Activated CD4-positive, alpha-beta memory T cell treated with anti-CD3 and anti-CD28 coated beads, Interleukin-2, amount 10 ng/mL, durations not matched to agents 7 days and 5 days (primary cell): ENCODE data around the gene ZFAND5. TPM values are rescaled to one million over a fixed set of nuclear protein-coding genes. Genes with fewer than 3 reads are reported as not detected.

ENCODE experiments used
- CTCF ChIA-PET: fragments of 350-600 bp; sonication (Branson Sonifier 250); formaldehyde crosslinking; loops from one replicate; lab custom pipeline; 2021; ENCODE audit warnings: antibody characterized with exemption, inconsistent platforms; lab: Charles Lee
- POLR2A ChIA-PET: fragments of 350-600 bp; sonication (Branson Sonifier 250); formaldehyde crosslinking; loops from one replicate; lab custom pipeline; 2021; ENCODE audit warnings: antibody characterized with exemption; lab: Charles Lee
- DNase-seq: peaks from one replicate; pipeline ENCODE4 v3.0.0-alpha.2; 2020
- H3K27ac Mint-ChIP-seq: one replicate; pipeline ENCODE4 v1.8.0; 2021; ENCODE audit warnings: mild to moderate bottlenecking, mixed read lengths
- H3K27me3 Mint-ChIP-seq: one replicate; pipeline ENCODE4 v1.8.0; 2021; ENCODE audit warnings: mixed read lengths
- H3K36me3 Mint-ChIP-seq: one replicate; pipeline ENCODE4 v1.8.0; 2021; ENCODE audit warnings: low read depth, mixed read lengths
- H3K4me1 Mint-ChIP-seq: one replicate; pipeline ENCODE4 v1.8.0; 2021; ENCODE audit warnings: mixed read lengths
- H3K4me3 Mint-ChIP-seq: one replicate; pipeline ENCODE4 v1.8.0; 2021; ENCODE audit warnings: mild to moderate bottlenecking, mixed read lengths
- H3K9me3 Mint-ChIP-seq: one replicate; pipeline ENCODE4 v1.8.0; 2021; ENCODE audit warnings: mixed read lengths
- total RNA-seq, 2 experiments: library from RNA; stranded (reverse); gene quantifications; one replicate each; pipeline ENCODE4 v1.2.3, GENCODE V29; 2021

ZFAND5 gene
- total RNA-seq, 2 experiments from 2014 or later = 101 to 103 TPM

- no peak overlapping the region for H3K4me3 Mint-ChIP-seq
- H3K36me3 Mint-ChIP-seq = peaks cover 79% of the 10 kb centered on the region
- no peaks in the 10 kb centered on the region for H3K9me3 Mint-ChIP-seq
- POLR2A ChIA-PET = interaction anchor here (1.6 kb wide), 2 partner anchors 19 to 166 kb away, joined by 3 to 4 read pairs; no protein-coding TSS in a partner anchor
- no peaks in the 10 kb centered on the region for H3K27me3 Mint-ChIP-seq
- H3K4me1 Mint-ChIP-seq = peaks cover 74% of the 10 kb centered on the region
- H3K27ac Mint-ChIP-seq = no peak overlapping the region
- CTCF ChIA-PET = no interaction called here
- no peak for DNase-seq
Measured at GRCh38 chr9:72360324-72360723, 4.7 kb downstream of the ZFAND5 start.

GRCh38 chr9:72356041-72356582 lies 8.9 kb downstream of the ZFAND5 start:
- CTCF ChIA-PET = interaction anchor here (0.7 to 1.0 kb wide), 2 partner anchors 9 to 238 kb away, joined by 3 to 5 read pairs; partner anchors contain the start of gene ZFAND5
- H3K9me3 Mint-ChIP-seq = no peaks in the 10 kb centered on the region
- peak overlapping the region; percentile 19 for H3K27ac Mint-ChIP-seq
- no peaks in the 10 kb centered on the region for H3K27me3 Mint-ChIP-seq
- peaks cover 90% of the 10 kb centered on the region for H3K36me3 Mint-ChIP-seq
- no peak for DNase-seq
- H3K4me1 Mint-ChIP-seq = peaks cover 55% of the 10 kb centered on the region
- POLR2A ChIA-PET = interaction anchor here (1.1 to 1.2 kb wide), 2 partner anchors 9 to 43 kb away, joined by 3 to 7 read pairs; partner anchors contain the start of gene ZFAND5
- H3K4me3 Mint-ChIP-seq = no peak overlapping the region

GRCh38 chr9:72355153-72355552 lies 9.9 kb downstream of the ZFAND5 start:
- no peaks in the 10 kb centered on the region for H3K9me3 Mint-ChIP-seq
- H3K27ac Mint-ChIP-seq = no peak overlapping the region
- peaks cover 81% of the 10 kb centered on the region for H3K36me3 Mint-ChIP-seq
- no peak overlapping the region for H3K4me3 Mint-ChIP-seq
- DNase-seq = no peak
- H3K27me3 Mint-ChIP-seq = no peaks in the 10 kb centered on the region
- H3K4me1 Mint-ChIP-seq = peaks cover 48% of the 10 kb centered on the region
- ChIA-PET CTCF (no interaction called here), POLR2A (interaction anchor here (1.1 kb wide), 1 partner anchor 10 kb away, joined by 6 read pairs; the partner anchor contains the start of gene ZFAND5)

GRCh38 chr9:72354704-72355103 lies 10.3 kb downstream of the ZFAND5 start:
- CTCF ChIA-PET = no interaction called here
- H3K27ac Mint-ChIP-seq = no peak overlapping the region
- peaks cover 76% of the 10 kb centered on the region for H3K36me3 Mint-ChIP-seq
- H3K27me3 Mint-ChIP-seq = no peaks in the 10 kb centered on the region
- DNase-seq = no peak
- H3K4me1 Mint-ChIP-seq = peaks cover 44% of the 10 kb centered on the region
- no peaks in the 10 kb centered on the region for H3K9me3 Mint-ChIP-seq
- POLR2A ChIA-PET = interaction anchor here (1.1 kb wide), 1 partner anchor 10 kb away, joined by 6 read pairs; the partner anchor contains the start of gene ZFAND5
- no peak overlapping the region for H3K4me3 Mint-ChIP-seq

- Mint-ChIP-seq H3K9me3 (no peaks in the 10 kb centered on the region), H3K27ac (no peak overlapping the region), H3K4me3 (no peak overlapping the region), H3K36me3 (peaks cover 65% of the 10 kb centered on the region), H3K4me1 (peaks cover 32% of the 10 kb centered on the region), H3K27me3 (no peaks in the 10 kb centered on the region)
- no peak for DNase-seq
- CTCF ChIA-PET = no interaction called here
- POLR2A ChIA-PET = interaction anchor here (0.6 kb wide), 1 partner anchor 236 kb away, joined by 3 read pairs; no protein-coding TSS in a partner anchor
Measured at GRCh38 chr9:72353455-72354116, 11.4 kb downstream of the ZFAND5 start.

GRCh38 chr9:72352911-72353388 lies 12.1 kb downstream of the ZFAND5 start:
- H3K27ac Mint-ChIP-seq = no peak overlapping the region
- H3K27me3 Mint-ChIP-seq = no peaks in the 10 kb centered on the region

GRCh38 chr9:72351538-72352453 lies 13.2 kb downstream of the ZFAND5 start:
- ChIA-PET CTCF (no interaction called here), POLR2A (interaction anchor here (1.3 to 2.2 kb wide), 2 partner anchors 11 to 14 kb away, joined by 3 to 6 read pairs; partner anchors contain the start of gene ZFAND5)
- no peaks in the 10 kb centered on the region for H3K27me3 Mint-ChIP-seq
- no peak overlapping the region for H3K4me3 Mint-ChIP-seq
- peaks cover 17% of the 10 kb centered on the region for H3K4me1 Mint-ChIP-seq
- DNase-seq = no peak
- no peaks in the 10 kb centered on the region for H3K9me3 Mint-ChIP-seq
- no peak overlapping the region for H3K27ac Mint-ChIP-seq
- H3K36me3 Mint-ChIP-seq = peaks cover 47% of the 10 kb centered on the region

More at GRCh38 chr9:72352911-72353388, 12.1 kb downstream of the ZFAND5 start:
- H3K4me3 Mint-ChIP-seq = no peak overlapping the region
- CTCF ChIA-PET = no interaction called here
- DNase-seq = no peak
- H3K4me1 Mint-ChIP-seq = peaks cover 28% of the 10 kb centered on the region
- H3K36me3 Mint-ChIP-seq = peaks cover 59% of the 10 kb centered on the region
- H3K9me3 Mint-ChIP-seq = no peaks in the 10 kb centered on the region
- POLR2A ChIA-PET = interaction anchor here (0.6 kb wide), 1 partner anchor 236 kb away, joined by 3 read pairs; no protein-coding TSS in a partner anchor

GRCh38 chr9:72349911-72350310 lies 15.1 kb downstream of the ZFAND5 start:
- no peaks in the 10 kb centered on the region for H3K27me3 Mint-ChIP-seq
- H3K27ac Mint-ChIP-seq = no peak overlapping the region
- H3K4me1 Mint-ChIP-seq = peaks cover 3% of the 10 kb centered on the region
- no peak for DNase-seq
- CTCF ChIA-PET = no interaction called here
- no peaks in the 10 kb centered on the region for H3K9me3 Mint-ChIP-seq
- POLR2A ChIA-PET = no interaction called here
- H3K36me3 Mint-ChIP-seq = peaks cover 31% of the 10 kb centered on the region
- no peak overlapping the region for H3K4me3 Mint-ChIP-seq

- Mint-ChIP-seq H3K36me3 (peaks cover 25% of the 10 kb centered on the region), H3K27me3 (no peaks in the 10 kb centered on the region), H3K4me3 (no peak overlapping the region), H3K27ac (no peak overlapping the region), H3K4me1 (peaks cover 3% of the 10 kb centered on the region), H3K9me3 (no peaks in the 10 kb centered on the region)
- ChIA-PET CTCF (no interaction called here), POLR2A (no interaction called here)
- DNase-seq = no peak
Measured at GRCh38 chr9:72349240-72349639, 15.8 kb downstream of the ZFAND5 start.

GRCh38 chr9:72346333-72346732 lies 18.7 kb downstream of the ZFAND5 start:
- no peaks in the 10 kb centered on the region for H3K27me3 Mint-ChIP-seq
- ChIA-PET POLR2A (no interaction called here), CTCF (interaction anchor here (1.7 kb wide), 1 partner anchor 66 kb away, joined by 4 read pairs; no protein-coding TSS in a partner anchor)
- no peak overlapping the region for H3K27ac Mint-ChIP-seq
- DNase-seq = no peak
- no peaks in the 10 kb centered on the region for H3K9me3 Mint-ChIP-seq
- no peak overlapping the region for H3K4me3 Mint-ChIP-seq
- H3K36me3 Mint-ChIP-seq = peaks cover 2% of the 10 kb centered on the region
- H3K4me1 Mint-ChIP-seq = peaks cover 3% of the 10 kb centered on the region

- DNase-seq = no peak
- Mint-ChIP-seq H3K27ac (no peak overlapping the region), H3K4me1 (no peaks in the 10 kb centered on the region), H3K27me3 (peaks cover 2% of the 10 kb centered on the region), H3K4me3 (no peak overlapping the region), H3K36me3 (no peaks in the 10 kb centered on the region), H3K9me3 (no peaks in the 10 kb centered on the region)
- CTCF ChIA-PET = no interaction called here
- POLR2A ChIA-PET = no interaction called here
Measured at GRCh38 chr9:72338631-72339030, 26.4 kb downstream of the ZFAND5 start.

- H3K4me1 Mint-ChIP-seq = no peaks in the 10 kb centered on the region
- CTCF ChIA-PET = interaction anchor here (1.2 kb wide), 1 partner anchor 21 kb away, joined by 3 read pairs; no protein-coding TSS in a partner anchor
- POLR2A ChIA-PET = no interaction called here
- no peak overlapping the region for H3K27ac Mint-ChIP-seq
- no peak for DNase-seq
- H3K27me3 Mint-ChIP-seq = peaks cover 7% of the 10 kb centered on the region
- no peaks in the 10 kb centered on the region for H3K9me3 Mint-ChIP-seq
- H3K4me3 Mint-ChIP-seq = no peak overlapping the region
- H3K36me3 Mint-ChIP-seq = no peaks in the 10 kb centered on the region
Measured at GRCh38 chr9:72337286-72337685, 27.7 kb downstream of the ZFAND5 start.
